GM19099 (cell line): ENCODE data around the gene VSTM4.

Experiments
- POLR2A ChIP-seq: IDR thresholded peaks from 3 replicates; pipeline ENCODE4 v1.6.1; 2011; ENCODE audit warnings: low read depth; ENCODE audit not compliant: insufficient read length; ENCODE audit errors: extremely low read depth

The VSTM4 gene

GRCh38 chr10:48982584-48982983 is 132.7 kb downstream of the VSTM4 start:
- no peak for TF ChIP-seq POLR2A

- TF ChIP-seq POLR2A = no peak
Measured at GRCh38 chr10:48981310-48981907, 133.9 kb downstream of the VSTM4 start.

GRCh38 chr10:48978318-48978717 is 137.0 kb downstream of the VSTM4 start:
- no peak for TF ChIP-seq POLR2A

GRCh38 chr10:48976196-48976595 is 139.1 kb downstream of the VSTM4 start:
- TF ChIP-seq POLR2A = no peak

- TF ChIP-seq POLR2A = no peak
Measured at GRCh38 chr10:48974510-48975156, 140.7 kb downstream of the VSTM4 start.

DNA sequence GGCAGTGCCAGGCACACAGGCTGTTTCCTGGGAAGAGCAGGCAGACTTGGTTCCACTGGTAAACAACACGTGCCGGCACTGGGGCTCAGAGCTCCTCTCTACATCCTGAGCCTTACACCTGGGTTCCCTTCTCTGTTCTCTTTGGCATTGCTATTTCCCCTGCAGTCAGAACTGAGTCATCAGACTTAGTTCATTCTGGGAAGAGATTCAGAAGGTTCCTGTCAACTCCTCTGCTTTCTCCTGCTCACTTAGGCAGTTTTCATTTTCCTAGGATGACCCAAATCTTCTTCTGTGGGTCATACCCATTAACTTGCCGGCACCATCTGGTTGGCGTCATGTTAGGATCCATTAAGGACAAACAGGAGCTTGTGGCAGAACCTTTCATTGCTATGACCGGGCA is 142.3 kb downstream of the VSTM4 start:
- TF ChIP-seq POLR2A = no peak

GRCh38 chr10:48970654-48971053 is 144.7 kb downstream of the VSTM4 start:
- no peak for TF ChIP-seq POLR2A

DNA sequence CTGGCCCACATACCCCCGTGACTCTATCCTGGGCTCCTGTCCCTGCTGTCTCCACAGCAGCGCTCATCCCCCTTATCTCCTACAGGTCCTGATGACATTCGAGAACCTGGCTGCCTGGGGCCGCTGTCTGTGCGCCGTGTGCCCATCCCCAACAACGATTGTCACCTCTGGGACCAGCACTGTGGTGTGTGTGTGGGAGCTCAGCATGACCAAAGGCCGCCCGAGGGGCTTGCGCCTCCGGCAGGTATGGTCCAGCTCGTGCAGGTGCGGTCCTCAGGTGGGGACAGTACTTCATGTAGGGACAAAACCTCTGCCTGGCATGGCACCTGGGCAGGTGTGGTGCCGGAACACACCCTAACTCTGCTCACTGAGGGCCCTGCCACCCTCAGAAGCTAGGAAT is 145.3 kb downstream of the VSTM4 start:
- TF ChIP-seq POLR2A = no peak

- TF ChIP-seq POLR2A = no peak
Measured at GRCh38 chr10:48968036-48968435, 147.3 kb downstream of the VSTM4 start.

DNA sequence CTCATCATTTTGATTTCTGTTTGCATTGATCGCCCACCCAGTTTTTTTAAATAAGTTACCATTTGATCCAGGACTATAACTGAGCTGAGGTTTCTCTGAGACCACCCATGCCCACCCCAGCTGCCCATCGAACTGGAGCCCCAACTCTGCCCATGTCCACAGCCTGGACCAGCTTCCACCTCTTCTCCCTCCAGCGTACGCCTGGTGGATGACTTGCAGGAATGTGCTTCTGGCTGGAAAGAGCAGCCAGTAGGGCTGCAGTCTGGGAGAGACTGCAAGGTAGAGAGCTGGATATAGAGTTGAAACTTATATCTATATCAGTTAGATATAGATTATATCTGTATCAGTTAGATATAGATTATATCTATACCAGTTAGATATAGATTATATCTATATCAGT is 149.9 kb downstream of the VSTM4 start:
- no peak for TF ChIP-seq POLR2A
